Mesenteric fat pad (tissue), 1 donor: ENCODE results near the gene HAPSTR1. TPM values are rescaled to one million over a fixed set of nuclear protein-coding genes. Genes with fewer than 3 reads are reported as not detected.
"Not testable (repeated sequence)": the region's sequence is repeated elsewhere in the genome, so short reads cannot be mapped to it uniquely, and the experiment has no call there.

ENCODE experiments used
- DNase-seq: peaks from one replicate; pipeline ENCODE4 v3.0.0-alpha.2; 2020; ENCODE audit warnings: low spot score
- total RNA-seq: library from RNA; stranded (reverse); fragmentation: NEBNext Ultra II Directional; extraction: Animal tissue kit (Norgen Biotek cat#: 25700); gene quantifications from one replicate; pipeline ENCODE4 v1.2.1, GENCODE V29; 2021
- donor health status: DM: yes; HTN: yes; CAD: no.

HAPSTR1 gene
- total RNA-seq, 1 donor from 2014 or later: 57.7 TPM

DNA sequence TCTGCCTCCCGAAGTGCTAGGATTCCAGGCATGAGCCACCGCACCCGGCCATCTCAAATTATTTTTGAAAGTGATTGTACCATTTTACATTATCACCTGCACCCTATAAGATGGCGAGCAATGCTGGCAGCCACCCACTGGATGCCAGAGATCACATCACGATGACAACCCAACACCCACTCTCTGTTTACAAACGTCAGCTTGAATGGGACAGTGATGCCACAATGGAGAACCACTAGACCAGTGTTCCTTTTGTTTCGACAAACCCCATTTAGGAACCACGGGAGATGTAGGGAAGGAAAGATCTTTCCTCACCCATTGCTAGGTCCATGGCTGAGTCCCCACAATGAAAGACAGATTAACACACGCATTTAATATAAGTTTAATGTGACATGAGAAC lies 20.1 kb upstream of the HAPSTR1 start:
- DNase-seq: no peak

DNA sequence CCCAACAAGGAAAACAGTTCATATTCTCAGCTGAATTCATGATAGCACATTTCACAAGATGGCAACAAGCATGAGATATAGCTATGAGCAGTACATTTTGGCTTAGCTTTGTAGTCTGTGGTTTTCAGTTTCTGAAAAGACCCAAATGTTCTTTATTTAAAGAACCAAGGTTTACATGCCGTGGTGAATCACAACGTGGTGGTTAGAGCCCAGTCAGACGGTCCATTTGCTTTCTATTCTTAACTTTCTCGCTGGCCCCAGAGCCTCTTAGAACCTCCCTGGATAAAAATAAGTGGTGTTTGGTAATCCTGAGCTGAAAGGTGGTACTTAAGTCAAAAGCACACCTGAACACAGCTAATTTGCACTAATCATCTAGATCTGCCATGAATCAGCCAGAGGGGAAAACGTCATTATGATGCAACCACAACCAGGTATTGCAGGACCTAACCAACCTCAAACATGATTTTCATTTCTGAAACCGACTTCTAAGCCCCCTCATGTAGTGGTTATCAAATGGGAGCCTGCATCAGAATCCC lies 18.6 kb upstream of the HAPSTR1 start:
- no peak for DNase-seq

DNA sequence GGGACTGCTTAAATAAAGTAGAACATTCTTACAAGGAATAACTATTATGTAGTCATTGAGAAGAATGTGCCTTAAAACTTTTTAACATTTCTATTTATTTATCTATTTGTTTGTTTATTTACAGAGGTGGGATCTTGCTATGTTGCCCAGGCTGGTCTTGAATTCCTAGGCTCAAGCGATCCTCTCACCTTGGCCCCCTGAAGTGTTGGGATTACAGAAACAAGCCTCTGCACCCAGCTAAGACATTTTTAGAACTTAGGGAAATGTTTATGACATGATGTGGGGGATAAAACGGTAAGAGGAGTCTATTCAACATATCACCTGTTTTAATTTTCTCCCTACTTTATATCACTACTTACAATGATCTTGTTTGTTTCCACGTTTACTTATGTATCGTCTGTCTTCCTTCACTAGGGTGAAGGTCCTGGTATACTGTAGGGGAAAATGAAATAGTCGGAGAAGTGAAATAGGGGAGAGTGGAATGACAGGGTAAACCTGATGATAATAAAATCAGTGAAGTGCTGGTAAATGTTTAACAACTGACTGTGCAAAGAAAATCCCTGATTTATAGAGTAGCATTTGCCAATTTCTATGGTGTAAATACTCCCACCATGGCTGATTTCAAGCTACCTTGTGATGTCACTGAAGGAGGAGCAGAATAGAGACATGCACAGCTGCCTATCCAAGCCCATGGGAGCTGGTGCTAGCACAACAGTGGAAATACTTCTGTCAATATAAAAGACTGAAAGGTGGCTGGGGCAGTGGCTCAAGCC lies 16.0 kb upstream of the HAPSTR1 start:
- DNase-seq: no peak

DNA sequence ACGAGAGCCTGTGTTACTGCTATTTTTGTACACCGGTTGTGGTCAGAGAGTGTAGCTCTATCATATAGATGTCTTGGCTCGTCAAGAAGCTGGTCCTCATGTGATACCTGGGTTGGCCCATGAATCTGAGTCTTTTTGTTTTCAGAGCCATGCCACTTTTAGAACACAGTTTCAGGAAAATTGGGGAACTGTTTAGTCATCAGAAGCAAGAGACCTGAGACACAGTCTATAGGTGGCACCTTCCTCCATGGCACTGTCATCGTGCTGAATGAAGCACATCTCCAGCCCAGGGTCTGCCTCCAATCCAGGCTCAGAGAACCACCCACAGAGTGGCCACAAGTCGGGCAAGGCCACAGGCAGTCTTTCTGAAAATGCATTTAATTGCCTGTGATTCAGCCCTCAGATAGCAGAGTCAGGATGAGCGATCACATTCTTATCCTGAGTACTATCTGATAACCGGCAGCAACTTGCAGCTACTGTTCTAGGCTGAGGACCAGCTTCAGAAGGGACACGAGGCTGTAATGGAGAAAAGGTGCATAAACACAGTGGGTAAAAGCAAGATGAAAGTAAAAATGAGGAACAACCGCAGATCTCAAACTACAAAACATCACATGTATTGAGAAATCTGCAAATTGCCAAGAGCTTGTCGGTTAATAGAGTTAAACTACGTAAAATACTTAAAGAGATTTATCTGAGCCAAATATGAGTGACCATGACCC lies 14.2 kb upstream of the HAPSTR1 start:
- no peak for DNase-seq

DNA sequence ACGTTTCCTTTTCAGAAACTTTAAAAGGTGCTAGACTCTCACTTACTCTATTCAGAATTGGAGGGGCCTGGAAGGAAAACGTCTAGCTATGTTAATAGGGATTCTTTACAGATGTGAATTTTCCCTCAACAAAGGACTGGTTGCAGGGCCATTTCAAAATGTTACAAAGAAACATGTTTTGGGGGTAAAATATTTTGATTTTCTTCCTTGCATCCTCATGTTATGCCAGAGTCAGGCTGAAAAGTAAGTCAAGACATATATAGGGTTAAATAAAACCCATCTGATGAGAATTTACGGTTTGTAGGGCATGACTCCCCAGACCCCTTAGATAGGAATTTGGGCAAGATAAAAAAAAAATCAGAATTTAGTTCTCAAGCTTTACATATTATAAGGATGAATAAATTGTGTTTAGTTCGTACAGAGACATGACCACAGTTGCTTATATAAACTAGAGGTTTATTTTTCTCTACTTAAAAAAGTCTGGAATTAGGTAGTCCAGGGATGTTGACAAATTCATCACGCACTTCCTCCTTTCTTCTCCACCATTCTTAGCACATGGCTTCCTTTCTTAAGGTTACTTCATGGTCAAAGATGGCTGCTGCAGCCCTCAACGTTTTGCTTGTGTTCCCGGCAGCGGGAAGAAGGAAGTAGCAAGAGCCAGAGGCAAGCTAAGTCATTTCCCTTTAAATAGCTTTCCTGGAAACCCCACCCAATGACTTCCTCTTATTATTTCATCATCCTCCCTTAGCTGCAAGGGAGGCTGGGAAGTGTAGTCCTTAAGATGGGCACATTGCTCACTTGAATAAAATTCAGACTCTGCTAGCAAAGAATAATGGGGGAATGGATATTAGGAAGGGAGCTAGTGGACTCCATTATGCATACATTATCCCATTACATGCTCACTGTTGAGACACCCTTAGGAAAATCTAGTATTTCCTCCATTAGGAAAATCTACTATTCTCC lies 12.7 kb upstream of the HAPSTR1 start:
- not testable (repeated sequence) for DNase-seq

DNA sequence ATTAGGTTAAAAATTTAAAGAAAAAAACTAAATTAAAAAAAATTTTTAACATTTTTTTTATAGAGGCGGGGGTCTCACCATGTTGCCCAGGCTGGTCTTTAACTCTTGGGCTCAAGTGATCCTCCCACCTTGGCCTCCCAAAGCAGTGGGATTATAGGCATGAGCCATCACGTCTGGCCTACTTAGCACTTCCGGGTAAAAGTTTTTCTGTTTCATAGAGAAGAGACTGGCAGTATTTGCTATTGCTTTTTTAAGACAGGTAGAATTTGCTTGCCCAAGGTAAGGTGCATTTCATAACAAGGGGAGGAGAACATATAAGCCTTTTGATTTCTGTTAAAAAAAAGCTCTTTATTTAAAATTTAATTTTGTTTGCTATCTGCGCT lies 12.0 kb upstream of the HAPSTR1 start:
- no peak for DNase-seq

DNA sequence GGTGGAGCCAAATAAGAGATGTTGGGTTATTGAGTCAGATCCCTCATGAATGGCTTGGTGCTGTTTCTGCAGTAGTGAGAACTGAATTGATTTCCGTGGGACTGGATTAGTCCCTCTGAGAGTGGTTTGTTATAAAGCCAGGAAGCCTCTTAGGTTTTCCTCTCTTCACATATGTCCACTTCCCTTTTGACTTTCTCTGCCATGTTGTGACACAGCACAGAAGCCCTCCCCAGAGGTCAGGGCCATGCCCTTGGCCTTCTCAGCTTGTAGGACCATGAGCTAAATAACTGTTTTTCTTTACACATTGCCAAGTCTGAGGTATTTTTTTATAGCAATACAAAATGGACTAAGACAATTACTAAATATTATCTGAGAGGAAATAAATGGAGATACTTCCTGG lies 10.3 kb upstream of the HAPSTR1 start:
- no peak for DNase-seq

DNA sequence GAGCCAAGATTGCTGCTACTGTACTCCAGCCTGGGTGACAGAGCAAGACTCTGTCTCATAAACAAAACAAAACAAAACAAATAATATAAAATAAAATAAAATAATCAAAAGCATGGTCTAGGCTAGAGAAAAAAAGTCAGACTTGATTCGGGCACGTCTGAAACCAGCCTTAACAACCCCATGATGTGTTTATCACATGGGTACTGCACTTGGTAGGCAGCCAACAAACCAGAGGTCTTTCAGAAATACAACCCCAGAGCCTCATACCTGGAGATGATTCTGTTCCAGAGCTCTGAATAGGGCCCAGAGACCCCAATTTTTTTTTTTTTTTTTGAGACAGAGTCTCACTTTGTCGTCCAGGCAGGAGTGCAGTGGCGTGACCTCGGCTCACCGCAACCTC lies 9.6 kb upstream of the HAPSTR1 start:
- no peak for DNase-seq

DNA sequence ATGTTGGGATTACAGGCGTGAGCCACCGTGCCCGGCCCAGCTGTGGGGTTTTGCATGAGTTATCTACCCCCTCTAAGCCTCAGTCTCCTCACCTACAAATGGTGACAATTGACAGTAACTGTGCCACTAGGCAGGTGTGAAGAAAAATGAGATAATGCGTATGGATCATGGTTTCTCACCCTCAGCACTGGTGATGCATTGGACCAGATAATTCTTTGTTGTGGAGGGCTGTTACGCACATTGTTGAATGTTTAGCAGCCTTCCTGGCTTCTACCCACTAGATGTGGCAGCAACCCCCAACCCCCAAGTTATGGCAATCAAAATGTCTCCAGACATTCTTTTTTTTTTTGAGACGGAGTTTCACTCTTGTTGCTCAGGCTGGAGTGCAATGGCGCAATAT lies 9.0 kb upstream of the HAPSTR1 start:
- DNase-seq: no peak

DNA sequence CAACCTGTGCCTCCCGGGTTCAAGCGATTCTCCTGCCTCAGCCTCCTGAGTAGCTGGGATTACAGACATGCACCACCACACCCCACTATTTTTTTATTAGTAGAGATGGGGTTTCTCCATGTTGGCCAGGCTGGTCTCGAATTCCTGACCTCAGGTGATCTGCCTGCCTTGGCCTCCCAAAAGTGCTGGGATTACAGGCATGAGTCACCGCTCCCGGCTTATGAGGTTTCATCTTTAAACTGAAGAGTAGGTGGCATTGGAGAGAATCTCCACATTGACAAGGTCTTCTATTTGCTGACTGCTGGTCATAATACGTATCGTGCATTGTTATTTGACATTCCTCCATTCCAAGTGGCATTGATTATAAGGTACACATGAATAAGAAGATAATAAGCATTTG lies 3.7 kb upstream of the HAPSTR1 start:
- DNase-seq: not testable (repeated sequence)

DNA sequence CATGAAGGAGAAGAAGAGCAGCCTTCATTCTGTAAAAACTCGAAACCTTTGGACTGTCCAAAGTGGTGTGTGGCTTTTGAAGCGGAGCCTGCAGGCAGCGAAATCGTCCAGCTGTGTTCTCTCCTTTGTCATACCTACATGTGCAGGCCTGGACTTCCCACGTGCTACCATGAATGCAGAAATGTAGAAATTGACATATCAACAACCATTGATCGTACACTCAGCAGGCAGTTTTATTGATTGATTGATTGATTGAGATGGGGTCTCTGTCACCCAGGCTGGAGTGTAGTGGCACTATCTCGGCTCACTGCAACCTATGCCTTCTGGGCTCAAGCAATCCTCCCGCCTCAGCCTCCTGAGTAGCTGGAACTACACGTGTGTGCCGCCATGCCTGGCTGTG lies 2.6 kb upstream of the HAPSTR1 start:
- no peak for DNase-seq

DNA sequence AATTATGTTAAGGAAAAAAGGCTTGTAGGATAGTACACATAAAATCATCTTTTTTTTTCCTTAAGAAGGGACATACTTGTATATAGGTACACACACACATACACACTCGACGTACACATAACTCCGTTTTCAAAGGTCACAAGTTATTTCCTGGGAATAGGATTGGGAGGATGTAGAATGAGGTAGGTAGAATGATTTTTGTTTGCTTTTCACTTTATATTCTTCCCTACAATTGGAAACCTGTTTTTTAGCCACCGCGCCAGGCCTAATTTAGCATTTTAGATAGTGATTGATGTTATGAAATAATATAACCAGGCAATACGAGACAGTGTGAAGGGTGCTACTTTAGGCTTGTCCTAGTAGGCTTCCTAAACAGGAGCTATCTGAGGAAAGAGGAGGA lies 1.8 kb upstream of the HAPSTR1 start:
- no peak for DNase-seq

DNA sequence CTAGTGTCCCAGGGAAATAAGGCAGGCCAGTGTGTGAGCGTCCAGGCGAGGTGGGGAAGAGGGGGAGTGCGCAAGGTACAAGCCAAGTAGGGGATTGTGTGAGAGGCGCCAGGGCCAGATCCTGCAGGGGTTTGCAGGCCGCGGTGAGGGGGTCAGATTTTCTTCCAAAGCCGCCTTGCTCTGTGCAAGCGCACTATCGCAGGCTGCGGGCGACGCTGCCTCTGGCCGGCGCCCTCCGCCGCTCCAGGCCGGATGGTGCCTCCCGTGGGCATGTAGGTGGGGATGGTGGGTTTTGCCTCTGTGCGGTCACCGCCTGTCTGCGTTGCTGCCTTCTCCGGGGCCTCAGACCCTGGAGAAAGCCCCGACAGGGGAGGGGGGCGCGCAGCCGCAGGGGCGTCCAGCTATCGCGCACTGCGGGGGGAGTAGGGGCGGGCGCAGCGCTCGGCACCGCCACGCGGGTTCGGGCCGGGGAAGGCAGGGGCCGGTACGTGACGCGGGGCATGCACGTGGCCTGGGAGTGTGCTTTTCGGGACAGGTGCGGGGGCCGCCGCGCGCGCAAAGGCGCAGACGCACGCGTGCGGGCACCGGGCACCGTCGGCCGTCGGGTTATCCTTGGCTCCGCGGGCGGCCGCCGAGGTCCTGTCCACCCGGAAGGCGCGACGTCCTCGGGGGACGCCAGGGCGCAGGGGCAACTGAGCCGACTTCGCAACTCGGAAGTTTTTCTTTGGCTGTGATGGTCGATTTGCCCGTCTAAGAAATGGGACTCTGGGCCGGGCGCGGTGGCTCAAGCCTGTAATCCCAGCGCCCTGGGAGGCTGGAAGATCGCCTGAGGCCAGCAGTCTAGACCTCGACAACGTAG lies 1.1 kb upstream of the HAPSTR1 start:
- DNase-seq: peak; percentile 91

DNA sequence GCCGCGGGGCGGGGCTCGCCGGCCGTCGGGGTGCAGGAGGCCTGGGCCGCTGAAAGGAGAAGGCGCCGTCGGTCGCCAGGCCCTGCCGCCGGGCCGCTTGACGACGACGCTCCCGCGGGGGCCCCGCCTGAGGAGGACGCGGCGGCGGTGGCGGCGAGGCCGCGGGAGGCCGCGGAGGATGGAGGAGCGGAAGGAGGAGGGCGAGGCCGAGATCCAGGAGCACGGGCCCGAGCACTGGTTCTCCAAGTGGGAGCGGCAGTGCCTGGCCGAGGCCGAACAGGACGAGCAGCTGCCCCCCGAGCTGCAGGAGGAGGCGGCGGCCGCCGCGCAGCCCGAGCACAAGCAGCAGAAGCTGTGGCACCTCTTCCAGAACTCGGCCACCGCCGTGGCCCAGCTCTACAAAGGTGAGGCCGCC lies 430 bp downstream of the HAPSTR1 start:
- DNase-seq: no peak

DNA sequence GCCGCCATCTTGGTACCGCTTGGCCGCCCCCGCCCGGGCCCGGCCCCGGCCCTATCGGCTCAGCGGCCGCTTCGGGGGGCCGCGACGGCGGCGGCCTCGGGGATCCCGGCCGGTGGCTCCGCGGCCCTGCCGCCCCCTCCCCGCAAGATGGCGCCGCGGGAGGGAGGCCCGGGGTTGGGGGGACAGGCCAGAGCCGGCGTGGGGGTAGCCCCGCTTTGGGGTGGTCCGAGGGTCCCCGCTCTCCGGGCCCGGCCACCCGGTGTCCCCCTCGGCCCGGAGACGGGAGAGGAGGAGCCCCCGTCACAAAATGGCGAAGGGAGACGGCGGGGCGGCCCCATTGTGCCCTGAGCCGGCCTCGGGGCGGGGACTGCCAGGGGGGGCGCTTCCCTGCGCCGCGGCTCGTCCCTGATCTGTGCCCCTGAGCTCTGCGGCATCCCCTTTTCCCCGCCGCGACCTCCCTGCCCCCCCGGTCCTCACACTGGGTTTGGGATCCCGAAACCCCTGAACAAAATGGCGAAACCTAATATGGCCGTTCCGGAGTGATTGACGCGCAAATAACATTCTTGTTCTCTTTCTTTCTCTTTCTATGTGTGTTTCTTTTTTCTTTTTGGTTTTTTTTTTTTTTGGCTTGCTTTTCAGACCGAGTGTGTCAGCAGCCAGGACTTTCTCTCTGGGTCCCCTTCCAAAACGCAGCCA lies 986 bp downstream of the HAPSTR1 start:
- DNase-seq: no peak

DNA sequence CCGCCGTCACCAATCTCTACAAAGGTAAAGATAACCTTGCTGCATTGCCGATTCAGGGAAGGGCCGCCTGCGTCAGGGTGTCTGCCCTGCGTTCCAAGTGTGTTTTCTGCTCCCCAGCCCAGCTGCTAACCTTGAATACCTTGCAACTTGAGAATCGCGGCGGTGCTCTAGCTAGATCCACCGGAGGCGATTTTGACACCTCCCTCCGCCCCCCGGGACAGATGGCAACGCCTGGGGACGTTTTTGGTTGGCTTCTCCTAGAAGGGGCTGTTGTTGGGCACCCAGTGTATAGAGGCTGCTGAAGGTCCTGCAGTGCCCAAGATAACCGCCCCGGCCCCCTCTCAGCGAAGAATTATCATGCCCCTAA lies 1.5 kb downstream of the HAPSTR1 start:
- no peak for DNase-seq

DNA sequence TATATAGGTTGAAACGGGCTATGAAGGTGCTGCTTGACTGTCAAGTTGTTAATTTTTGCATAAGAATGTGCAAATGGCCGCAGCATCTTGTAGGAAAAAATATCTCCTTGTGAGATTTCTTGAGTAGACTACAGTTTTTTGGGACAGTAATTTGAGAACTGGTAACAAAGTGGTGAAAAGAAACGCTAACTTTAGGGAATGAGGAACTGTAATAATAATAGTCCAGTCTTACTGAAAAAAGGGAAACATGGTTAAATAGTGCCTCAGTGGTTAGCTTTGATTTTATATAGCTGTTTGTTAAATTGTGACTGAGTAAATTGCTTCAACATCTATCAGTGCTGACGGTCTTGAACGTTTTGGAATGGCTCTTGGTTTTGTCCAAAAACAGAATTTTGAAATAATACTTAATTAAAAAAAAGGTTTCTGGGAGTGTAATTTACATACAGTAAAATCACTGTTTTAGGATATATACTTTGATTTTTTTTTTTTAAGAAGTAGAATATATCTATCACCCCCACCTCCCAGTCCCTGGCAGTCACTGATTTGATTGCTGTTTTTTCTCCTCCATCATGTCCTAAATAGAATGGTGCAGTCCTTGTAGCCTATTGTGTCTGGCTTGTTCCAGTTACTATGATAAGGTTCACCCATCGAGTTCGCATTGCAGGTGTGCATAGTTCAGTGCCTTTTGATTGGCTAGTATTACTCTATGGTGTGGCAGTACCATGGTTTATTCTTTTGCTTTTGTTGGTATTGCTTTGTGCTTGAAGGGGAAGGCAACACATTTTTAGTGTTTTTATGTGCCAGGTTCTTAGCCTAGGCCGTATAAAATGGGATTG lies 2.8 kb downstream of the HAPSTR1 start:
- DNase-seq: no peak

DNA sequence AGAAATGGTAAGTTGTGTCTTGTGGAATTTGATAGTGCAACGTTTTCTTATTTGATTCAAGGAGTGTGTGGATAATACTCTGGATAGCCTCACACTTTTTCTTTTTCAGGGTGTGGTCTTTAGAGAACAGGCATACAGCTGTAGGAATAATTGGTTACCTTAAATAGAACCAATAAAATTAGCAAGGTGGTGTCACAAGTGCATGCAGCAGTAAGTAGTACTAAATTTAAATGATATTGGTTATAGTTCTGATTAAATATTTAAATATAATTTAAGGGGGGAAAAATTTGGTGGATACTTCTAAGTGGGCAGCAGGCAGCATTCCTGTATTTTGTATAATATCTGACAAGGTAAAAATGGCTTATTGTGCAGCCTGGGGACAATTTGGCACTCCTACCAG lies 3.7 kb downstream of the HAPSTR1 start:
- no peak for DNase-seq
